ENCODE measurements around the gene KDM6B.

The KDM6B gene

DNA sequence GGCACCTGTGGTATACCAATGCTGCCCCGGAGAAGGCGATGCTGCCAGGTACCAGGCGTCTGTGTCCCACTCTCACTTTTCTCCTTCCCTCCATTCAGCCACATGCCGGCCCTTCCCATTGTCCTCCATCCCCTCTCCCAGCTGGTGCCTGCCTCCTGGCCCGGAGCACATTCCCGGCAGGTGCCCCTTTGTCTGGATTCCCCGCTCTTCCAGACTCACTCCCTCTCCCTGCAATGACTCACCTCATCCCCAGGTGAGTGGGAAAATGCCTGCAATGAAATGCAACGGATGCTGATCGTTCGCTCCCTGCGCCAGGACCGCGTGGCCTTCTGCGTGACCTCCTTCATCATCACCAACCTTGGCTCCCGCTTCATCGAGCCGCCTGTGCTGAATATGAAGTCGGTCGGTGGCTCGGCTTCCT is 10.4 kb upstream of the KDM6B start:
- DNase-seq (ENCODE audit: low read depth in 2 of 2): no peak

DNA sequence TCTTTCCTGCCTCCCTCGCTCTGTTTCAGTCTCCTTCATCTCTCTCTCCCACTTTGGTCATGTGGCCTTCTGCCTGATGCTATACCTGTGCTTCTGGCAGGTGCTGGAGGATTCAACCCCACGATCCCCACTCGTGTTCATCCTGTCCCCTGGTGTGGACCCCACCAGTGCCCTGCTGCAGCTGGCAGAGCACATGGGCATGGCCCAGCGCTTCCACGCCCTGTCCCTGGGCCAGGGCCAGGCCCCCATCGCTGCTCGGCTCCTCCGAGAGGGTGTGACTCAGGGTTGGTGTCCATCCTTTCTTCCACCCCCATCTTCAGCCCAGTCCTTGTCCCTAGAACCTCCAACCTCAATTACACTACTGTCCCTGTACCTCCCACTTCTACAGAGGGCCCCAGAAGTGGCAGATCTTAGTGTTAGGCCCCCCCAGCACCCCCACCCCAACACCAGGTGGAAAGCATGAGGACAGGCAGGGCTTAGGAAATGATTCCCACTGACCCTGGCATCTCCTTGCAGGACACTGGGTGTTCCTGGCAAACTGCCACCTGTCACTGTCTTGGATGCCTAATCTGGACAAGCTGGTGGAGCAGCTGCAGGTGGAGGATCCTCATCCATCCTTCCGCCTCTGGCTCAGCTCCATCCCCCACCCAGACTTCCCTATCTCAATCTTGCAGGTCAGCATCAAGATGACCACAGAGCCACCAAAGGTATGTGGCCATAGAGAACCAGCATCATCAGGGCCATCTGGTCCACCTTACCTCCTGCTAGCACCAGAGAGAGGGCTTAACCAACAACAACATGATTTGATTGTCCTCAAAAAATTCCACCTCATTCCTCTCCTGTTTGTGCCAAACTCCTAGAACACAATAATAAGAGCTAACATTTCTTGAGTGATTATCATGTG is 9.7 kb upstream of the KDM6B start:
- no peak for DNase-seq (ENCODE audit: low read depth in 2 of 2)

DNA sequence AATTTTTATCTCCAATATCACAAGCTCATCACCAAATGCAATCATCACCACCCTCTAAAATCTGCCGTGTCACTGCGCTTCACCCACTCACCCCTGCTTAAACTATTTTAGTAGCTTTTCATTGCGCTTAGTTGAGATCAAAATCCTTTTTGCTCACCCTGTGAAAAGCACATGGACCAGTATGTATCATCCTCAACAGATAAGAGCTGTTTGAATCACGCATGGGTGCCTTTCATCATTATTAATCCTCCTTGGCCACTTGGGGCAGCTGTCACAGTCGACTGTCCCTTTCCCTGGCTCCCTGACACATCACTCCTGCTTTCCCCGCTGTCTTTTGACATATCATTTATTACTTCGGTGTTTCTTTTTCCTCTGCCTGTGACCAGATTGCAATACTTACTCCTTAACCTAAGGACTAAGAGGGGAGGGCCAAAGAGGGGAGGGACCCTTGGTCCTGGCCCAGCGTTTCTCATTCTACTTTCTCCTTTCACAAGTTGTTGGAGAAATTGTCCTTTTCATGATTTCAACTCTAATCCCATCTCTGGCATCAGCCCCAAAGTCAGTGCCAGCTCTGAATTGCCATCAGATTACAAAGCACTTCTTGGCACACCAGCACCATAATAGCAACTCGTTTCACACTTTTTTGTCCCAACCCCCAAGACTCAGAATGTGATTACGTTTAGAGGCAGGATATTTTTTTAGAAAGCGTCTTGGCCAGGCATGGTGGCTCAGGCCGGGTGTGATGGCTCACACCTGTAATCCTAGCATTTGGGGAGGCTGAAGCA is 8.6 kb upstream of the KDM6B start:
- DNase-seq (ENCODE audit: low read depth in 2 of 2): no peak

DNA sequence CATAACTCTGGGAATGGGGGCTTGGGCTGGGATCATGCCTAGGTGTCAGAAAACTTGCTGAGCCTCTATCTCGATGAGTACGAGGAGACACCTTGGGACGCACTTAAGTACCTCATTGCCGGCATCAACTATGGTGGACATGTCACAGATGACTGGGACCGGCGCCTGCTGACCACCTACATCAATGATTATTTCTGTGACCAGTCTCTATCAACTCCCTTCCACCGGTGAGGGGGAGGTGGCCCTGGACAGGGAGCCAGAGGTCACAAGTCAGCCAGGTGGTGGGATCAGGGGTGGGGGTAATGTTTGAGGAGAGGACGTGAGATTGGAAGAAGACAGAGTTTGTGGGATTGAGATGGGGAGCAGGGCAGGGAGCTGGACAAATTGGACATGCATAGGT is 3.4 kb upstream of the KDM6B start:
- DNase-seq (ENCODE audit: low read depth in 2 of 2): no peak

DNA sequence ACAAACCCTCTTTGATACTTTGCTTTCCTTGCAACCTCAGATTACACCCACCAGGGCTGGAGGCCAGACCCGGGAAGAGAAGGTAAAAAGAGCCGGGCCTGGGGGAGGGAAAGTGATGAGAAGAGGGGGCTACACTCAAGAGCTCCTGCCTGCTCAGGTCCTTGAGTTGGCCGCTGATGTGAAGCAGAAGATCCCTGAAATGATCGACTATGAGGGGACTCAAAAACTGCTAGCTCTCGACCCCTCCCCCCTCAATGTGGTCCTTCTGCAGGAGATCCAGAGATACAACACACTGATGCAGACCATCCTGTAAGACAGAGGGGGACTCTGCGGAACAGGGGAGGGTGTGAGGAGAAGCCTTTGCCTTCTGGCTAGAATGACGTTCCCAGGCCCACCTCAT is 2.8 kb upstream of the KDM6B start:
- DNase-seq (ENCODE audit: low read depth in 2 of 2): no peak

DNA sequence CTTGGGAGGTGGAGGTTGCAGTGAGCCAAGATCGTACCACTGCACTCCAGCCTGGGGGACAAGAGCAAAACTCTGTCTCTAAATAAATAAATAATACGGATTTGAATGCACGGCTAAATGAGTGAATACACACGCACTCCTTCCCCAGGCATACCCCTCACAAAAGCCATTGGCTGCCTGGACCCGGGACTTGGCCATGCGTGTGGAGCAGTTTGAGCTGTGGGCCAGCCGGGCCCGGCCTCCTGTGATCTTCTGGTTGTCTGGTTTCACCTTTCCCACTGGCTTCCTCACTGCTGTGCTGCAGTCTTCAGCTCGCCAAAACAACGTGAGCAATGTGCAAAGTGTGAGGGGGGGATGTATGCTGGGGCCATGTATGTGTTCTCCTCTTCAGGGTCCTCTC is 1.6 kb upstream of the KDM6B start:
- DNase-seq (ENCODE audit: low read depth in 2 of 2): no peak

DNA sequence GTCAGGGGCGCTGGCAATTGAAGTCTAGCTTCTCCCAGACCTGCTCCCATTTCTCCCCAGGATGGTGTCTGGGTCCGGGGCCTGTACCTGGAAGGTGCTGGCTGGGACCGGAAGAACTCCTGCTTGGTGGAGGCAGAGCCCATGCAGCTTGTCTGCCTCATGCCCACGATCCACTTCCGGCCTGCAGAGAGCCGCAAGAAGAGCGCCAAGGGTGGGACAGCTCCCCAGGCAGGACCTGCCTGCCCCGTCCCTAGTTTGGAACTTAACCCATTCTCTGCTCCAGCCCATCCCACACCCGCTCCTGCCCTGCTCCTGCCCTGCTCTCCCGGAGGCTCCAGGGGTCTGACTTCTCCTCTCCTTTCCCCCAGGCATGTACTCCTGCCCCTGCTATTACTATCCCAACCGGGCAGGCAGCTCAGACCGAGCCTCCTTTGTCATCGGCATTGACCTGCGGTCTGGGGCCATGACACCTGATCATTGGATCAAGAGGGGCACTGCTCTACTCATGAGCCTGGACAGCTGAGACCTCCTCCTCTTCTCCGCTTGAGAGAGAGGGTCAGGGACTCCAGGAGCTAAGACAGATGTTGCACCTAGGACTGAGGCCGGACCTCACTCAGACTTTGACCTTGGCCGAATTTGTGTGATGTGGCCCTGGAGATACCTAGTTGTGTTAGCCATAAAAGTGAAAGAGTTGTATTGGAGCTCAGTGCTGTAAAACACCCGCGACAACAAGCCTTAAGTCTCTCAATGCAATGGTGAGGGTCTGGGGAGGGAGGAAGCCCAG is 814 bp upstream of the KDM6B start:
- no peak for DNase-seq (ENCODE audit: low read depth in 2 of 2)

DNA sequence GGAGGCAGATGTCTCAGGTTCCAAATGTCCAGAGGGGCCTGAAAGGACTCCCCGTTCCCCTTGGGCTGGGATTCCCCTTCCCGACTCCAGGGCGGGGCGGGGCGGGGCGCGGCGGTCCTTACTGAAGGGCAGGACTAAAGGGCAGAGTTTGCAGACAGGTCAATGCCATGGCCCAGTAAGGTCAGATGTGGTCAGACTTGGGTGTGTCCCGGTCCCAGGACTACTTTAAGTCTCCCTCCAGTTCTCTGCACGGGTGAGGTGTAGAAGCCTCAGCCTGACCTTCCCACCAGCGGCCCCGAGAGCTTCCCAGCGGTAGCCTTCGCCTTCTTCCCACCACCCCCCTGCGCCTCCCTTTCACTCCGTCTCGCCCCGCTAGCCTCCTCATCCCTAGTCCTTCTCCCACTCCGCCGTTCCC is 532 bp downstream of the KDM6B start:
- DNase-seq (ENCODE audit: low read depth in 2 of 2): no peak

DNA sequence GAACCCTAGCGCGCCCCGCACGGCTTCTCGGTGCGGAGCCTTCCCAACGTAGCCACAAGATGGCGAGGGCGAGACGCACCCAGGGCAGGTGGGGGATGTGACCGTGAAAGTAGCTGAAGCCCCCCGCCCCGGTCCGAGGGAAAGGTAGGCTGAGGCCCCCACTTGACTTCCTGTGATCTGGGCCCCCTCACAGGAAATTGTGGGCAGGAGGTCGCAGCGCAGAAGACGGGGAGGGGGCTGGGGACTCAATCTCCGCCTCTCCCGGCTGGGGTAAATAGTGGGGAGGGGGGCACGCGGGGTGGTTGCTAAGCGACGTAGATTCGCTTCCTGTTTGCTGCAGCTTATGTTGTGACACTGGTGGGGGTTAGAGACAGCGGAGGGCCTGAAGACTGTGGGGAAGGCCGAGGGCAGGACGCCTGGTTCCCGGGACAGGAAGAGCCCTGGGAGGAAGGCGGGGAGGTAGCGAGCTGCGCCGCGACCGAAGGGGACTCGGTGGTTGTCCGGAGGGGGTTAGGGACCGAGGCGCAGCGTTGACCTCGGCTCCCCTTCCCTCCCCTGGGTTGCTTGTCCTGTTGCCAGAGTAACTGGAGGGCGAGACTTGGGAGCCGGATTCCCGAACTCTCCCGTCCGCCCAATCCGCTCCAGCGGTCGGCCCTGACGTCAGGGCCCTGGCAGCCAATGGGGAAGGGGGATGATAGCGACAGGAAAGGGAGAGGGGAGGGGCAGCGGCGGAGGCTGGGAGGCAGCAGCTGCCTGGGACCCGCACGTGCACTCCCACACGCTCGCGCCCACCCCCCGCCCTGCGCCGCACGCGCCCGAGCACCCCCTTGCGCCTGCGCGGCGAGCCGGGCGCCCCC is 1.2 kb downstream of the KDM6B start:
- peak; percentile 78 to 89 for DNase-seq (ENCODE audit: low read depth in 2 of 2)

DNA sequence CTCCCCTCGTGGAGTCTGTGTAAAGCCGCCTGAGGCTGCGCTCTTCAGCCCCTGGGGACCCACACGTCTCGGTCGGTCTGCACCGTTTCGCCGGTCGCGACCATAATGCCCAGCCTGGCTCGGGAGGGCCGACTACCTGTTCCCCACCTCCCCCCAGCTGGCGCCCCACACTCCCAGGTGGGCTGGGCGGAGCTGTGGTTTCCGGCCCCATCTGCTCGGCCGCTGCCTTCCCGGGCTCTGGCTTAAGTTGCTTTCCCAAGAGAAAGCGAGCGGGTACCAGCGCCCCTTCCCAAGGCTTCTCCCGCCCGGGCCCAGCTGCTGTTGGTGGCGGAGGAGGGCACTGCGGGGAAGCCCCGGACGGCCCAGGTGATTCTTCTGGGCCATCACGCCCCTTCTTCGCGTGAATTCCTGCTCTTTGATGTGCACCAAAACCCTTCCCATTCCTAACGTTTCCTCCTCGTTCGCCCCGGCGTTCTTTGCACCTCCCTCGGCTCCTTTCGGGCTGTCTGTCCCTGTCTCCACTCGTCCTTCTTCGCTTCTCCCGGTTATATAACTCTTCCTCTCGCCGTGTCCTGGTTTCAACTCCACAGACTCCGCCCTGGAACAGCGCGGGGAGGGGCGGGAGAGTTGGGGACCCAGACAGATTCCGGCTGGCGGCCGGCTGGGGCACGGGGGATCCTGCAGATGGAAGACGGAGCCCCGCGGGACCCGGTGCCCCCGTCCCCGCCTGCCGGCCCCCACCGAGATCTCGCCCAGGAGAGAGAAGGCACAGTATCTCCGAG is 2.0 kb downstream of the KDM6B start:
- DNase-seq (ENCODE audit: low read depth in 2 of 2): no peak

DNA sequence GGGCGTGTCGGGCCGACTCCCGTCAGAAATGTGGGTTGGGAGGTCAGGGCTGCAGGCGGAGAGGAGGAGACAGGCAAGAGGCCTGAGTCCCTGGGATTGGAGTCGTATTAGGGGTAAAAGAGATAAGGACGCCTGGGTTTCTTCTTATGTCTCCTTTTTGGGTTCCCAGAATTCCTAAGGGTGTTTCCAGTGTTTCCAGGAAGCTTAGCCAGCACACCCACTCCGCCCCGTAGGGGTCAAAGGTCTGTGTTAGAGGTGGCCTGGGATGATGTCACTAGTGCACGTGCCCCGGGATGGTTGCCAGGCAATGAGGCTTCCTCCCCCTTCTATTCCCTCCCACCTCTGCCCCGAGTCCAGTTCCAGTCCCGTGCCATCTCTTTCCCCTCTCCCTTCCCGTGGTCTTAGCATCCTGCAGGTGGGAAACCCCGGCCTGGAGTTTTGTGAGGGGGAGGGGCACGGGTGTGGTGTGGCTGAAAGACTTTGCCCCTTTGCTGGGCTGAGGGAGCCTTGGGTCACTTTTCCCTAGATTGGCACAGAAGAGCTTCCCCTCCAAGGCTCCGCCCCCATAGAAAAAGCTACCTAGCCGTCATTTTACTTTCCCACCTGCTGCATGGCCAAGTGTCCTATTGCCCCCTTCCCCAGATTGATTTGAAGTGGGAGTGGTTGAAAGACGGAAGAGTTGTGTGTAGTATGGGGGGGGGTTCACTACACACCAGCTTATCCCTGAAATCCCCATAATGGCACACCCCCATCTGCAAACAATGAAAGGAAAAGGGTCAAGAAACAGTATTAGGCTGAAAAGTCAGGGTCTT is 2.8 kb downstream of the KDM6B start:
- peak; percentile 39 to 52 for DNase-seq (ENCODE audit: low read depth in 2 of 2)

DNA sequence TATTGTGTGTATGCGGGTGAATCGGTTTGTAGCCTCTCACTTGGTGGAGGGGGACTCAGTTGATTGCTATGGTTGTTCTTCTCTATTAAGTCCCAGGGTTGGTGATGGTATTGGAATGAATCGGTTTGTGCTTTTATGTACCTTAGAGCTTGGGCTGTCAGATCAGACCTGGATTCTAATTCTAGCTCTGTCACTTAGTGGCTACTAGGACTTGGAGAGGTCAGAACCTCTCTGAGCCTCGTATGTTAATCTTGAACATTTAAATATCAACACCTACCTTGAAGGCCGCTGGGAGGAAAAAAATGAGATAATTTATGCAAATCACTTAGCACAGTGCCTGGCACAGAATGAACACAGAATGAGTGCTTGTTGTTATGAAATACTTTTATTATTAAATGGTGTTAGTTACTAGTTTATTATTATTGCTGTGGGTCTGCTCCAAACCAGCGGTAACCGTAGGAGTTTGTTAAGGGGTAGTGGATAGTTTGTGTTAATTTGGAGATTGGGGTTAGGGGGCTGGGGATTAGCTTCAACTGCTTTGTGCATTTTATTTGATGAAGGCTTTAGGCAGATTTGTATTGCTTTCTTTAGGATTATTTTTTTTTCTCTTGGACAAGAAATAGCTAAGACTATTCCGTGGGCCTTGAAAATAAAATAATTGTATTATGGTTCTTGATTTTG is 3.5 kb downstream of the KDM6B start:
- no peak for DNase-seq (ENCODE audit: low read depth in 2 of 2)

DNA sequence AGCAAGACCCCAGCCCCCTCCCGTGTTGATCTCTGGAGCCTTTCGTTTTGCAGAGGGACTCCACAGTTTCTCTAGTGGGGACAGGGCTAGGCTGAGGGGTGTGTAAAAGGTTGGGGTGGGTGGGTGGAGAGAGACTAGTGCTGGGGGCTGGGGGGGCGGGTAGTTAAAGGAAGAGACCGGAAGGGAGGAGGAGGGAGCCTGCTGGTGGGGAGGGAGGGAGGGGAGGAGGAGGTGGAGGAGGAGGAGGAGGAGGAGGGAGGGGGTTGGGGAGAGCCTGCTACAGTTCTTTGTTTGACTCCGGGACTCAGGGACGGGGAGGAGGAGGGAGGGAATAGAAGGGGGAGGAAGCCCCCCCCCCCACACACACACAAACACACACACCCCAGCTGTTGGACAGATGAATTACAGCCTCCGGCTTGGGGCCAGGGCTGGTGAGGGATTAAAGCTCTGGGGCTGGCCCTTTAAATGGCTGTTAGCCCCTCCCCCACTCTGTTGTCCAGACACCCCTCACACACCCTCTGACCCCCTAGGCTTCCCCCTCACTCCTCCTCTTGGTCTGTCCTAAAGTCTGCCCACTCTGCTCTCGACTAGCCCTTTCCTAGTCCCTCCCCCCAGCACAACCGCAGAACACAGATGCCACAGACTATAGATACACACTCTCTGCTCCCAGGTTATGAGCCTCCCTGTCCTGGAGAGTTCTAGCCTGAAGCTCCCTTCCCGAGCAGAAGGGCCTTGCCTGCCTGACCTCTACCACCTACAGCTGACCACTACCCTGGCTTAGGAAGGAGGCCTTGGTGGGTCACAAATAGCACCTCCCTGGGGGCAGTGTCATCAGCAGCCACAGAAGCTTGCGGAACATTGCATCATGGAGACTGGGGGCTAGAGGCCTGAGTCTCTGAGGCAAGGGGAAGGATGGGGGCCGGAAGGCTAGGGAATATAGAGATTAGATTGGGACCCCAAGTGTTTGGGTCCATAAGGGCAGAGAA is 4.4 kb downstream of the KDM6B start:
- no peak for DNase-seq (ENCODE audit: low read depth in 2 of 2)

DNA sequence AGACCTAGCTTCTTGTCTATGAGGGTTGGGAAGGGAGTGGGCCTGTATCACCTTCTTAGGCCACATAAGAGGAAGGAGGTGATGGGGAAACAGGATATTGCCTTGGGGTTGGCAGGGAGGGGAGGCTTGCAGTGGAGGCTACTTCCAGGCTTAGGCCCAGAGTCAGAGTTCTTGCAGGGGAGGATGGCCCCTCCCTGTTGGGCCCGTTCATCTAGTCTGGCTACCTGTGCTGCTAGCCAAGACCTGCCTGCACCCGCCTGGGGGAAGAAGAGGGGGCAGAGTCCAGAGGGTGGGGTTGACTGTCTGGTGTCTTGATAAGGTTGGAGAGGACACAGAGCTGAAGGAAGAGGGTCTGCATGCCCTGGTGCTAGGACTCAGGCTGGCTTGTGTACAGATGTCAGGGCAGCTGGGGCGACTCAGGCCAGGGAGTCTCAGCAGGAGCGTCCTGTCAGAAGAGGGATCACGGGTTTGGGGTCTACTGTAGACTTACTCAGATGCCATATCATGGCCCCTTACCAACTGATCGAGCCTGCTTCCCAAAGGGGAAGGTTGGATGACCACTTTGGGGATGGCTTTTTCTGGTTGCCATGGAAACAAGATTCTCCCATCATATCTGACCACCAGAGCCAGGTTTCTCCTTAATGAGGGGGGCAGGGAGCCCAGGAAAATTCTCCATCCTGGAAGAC is 5.3 kb downstream of the KDM6B start:
- no peak for DNase-seq (ENCODE audit: low read depth in 2 of 2)

DNA sequence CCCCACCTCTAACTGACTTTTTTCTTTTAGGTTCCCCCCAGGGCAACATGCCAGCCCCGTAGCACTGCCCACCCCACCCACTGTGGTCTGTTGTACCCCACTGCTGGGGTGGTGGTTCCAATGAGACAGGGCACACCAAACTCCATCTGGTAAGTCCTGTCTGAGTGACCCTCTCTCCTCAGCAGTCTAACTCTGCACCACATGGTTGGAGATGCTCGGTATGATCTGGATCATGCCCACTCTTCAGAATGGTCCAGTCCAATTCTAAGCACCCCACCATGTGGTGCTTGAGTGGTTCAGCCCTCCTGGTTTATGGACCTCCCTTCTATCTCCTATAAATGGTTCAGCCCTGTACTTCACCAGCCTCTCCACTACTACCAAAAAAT is 5.9 kb downstream of the KDM6B start:
- no peak for DNase-seq (ENCODE audit: low read depth in 2 of 2)

DNA sequence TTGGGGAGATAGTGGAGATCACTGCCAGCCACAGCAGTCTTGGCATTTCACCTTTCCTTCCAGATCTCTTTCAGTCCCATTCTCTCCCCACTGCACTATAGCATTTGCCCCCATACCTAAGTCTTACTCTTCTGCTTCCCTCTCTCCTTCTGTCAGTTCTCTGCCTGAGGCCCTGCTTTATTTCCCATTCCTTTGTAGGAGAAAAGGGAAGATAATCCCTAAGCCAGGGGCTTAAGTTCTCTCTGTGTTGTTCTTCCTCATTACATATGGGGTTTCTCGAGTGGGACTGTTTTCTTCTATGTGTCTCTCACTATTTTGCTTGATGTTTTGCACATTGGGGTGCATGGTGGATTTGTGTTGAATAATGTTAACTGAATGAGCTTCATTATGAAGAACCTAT is 6.4 kb downstream of the KDM6B start:
- DNase-seq (ENCODE audit: low read depth in 2 of 2): no peak

DNA sequence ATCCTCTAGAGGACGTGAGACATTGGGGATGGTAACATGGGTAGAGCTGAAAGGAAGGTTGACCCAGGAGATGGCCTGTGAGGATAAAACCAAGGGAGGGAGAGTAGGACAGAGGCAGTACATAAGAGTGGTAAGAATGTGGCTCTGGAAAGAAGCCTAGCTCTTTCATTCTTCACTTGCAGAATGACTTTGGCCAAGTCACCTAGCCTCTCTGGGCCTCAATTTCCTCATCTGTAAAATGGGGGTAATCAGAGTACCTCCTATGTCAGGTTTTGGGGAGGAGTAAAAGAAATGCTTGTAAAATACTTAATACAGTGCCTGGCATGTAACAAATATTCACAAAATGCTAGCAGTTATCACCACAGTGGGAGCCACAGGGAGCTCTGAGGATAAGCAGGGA is 6.9 kb downstream of the KDM6B start:
- DNase-seq (ENCODE audit: low read depth in 2 of 2): no peak

All from activated CD4-positive, alpha-beta T cell treated with anti-CD3 and anti-CD28 coated beads for 24 hours (primary cell).